GM19455 (cell line): ENCODE measurements around the gene PNLIPRP1.

Source experiments
- ATAC-seq: cut with Tn5 transposase; IDR thresholded peaks from one replicate; pipeline ENCODE4 v1.9.1; 2021; ENCODE audit not compliant: unreplicated experiment

Gene PNLIPRP1

DNA sequence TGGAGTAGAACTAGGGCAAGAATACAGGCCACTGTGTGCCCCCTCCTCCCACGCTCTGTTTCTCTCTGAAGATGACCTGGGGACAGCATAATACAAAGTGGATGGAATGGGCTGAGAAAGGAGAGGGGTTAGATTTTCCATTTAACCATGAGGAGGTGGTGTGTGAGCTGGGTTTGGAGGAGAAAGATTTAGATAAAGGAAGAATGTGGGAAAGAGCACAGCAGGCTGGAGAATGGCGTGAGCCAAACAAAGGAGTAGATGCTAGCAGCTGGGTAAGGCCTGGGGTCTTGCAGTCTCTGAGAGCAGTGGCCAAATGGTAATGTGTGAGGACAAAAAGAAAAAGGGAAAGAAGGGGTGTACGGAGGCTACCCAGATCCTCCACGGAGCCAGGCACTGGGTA lies 38.6 kb downstream of the PNLIPRP1 start:
- ATAC-seq = no peak

DNA sequence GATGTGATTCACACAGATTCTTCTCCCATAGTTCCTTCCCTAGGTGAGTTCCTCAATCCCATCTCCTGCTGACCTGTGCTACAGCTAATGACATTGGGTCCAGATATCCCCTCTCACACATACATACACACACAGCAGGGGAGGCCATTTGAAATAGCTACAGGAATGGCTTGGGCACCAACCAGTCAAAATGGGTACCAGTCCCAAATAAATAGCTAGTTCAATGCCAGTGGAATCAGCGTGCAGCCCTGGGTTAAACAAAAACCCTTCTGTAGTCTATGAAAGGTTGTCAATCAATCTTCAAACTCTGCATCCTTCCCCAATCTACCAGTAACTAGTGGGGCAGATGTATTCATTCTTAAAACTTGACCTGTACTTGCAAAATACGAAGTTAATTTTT lies 39.3 kb downstream of the PNLIPRP1 start:
- no peak for ATAC-seq

DNA sequence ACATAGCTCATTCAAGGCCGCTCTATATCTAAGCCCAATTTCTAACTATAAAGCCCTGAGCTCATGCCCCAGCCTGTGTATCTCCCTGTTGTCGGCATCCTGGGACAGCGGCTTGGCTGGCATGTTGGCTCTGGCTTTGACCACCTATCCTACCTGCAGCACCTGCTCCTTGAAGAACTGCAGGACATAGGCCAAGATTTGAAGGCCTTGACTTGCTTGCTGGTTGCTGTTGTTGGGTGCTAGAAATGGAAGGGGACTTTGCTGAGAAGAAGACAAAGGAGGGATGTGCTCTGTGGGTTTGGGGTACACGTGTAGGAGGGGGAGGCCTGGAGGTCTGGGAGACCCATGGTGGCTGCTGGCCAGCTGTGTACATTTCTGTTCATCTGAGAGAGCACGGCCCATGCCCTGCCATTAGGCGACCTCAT lies 41.1 kb downstream of the PNLIPRP1 start:
- ATAC-seq = no peak

DNA sequence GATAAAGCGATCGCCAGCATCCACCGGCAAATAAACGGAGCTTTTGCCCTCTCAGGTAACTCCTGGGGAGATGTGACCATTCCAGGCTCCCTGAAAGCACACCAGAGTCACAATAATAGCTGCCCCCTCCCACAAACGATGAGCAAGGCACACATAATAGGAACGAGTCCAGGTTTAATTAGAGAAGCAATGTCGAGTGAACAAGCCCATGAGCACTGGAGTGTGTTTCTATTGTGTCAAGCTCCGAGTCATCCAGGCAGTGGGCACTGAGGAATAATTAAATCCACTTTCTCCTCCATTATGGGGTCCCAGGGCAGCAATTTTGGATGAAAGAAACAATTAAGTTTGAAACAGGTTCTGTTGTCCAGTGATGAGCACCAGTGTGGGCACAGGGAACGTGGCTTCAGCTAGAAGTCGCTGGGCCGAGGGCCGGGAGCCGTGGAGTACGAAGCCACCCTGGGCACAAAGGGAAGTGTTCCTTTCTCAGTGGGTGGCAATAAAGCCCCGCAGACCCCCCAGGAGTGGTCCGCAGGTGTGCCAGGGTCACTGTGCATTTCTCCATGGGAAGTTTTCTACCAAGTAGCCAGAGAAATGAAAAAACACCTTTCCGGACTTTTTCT lies 41.9 kb downstream of the PNLIPRP1 start:
- ATAC-seq = no peak

DNA sequence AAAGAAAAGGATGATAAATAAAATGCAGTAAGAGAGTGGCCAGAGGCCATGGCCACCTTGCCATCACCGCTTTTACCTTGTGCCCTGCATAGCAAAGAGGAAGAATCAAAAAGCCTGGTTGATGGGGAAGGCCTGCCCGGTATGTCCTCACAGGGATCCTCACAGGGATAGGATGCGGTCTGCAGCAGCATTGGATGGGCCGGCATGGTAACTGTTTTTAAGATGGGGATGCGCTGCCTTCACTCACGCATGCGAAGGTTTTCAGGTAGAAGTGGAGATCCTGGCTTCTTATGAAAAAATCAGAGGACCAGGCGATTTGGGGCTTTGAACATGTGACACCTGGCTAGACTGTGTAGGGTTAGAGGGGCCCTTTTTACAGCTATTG lies 42.4 kb downstream of the PNLIPRP1 start:
- ATAC-seq = no peak

DNA sequence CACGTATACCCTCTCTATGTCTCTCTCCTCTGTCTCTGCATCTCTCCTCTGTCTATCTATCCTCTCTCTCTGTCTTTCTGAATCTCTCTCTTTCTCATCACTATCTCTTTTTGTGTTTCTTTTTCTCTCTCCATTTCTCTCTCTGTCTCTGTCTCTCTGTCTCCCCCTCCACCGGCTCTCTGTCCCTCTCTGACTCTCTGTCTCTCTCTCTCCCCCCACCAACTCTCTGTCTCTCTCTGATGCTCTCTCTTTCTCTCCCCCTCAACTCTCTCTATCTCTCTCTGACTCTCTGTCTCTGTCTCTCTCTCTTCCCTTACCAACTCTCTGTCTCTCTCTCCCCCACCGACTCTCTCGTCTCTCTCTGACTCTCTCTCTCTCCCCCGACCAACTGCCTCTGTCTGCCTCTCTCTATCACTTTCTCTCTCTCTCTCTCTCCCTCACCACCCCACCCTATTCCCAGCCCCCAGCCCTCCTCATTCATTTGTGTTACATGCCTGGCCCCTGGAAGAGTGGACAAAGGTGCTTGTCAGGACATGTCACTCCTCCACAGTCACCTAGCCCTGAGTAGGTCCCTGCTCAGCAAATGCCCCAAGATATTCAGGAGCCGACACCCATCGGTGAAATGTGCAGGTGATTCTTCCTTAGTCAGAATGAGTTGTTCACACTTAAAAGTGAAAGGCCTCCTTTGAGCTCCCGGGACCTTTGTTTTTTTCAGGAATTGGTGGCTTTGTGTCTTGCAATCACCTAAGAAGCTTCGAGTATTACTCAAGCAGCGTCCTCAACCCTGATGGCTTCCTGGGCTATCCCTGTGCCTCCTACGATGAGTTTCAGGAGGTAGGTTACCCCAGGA lies 43.6 kb downstream of the PNLIPRP1 start:
- no peak for ATAC-seq

DNA sequence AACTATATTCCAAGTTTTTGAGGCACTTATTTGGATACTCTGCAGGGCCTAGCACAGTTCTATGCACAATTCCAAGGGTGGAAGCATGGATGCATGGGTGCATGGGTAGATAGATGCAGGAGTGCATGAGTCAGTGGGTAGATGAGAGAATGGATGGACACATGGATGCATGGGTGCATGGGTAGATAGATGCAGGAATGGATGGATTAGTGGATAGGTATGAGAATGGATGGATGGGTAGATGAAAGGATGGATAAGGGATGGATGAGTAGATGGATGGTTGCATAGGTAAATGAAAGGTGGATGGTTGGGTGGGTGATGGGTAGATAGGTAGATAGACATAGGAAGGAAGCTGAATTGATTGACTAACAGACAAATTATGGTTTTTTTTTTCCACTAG lies 45.6 kb downstream of the PNLIPRP1 start:
- no peak for ATAC-seq

DNA sequence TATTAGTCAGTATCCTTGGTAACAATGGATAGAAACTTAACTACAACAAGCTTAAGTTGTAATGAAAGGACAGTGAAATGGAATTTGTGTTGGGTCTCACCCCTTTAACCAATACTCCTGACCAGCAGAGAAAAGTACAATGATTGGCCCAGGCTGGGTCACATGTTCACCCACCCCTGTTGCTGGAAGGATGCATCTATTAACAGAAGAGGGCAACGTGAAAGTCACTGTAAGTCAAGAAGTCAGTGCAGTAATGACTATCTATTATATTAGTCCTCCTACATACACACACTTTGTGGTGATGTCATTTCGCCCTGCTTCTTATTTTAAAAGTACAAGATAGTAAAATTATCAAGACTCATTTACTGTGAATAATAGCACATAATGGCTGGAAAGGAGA lies 46.2 kb downstream of the PNLIPRP1 start:
- ATAC-seq = no peak

DNA sequence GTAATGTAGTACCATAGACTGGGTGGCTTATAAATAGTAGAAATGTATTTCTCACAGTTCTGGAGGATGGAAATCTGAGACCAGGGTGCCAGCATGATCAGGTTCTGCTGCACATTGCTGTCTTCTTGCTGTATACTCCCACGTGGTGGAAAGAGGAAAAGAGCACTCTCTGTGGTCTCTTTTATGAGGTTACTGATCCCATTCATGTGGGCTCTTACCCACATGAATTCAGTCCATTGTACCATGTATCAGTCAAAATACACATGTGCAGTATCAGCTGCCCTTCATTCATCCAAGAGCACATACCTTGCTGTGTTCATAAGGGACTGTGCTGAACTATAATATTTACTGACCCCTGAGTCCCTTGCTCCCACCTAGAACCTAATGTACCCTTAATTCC lies 47.1 kb downstream of the PNLIPRP1 start:
- ATAC-seq = no peak

DNA sequence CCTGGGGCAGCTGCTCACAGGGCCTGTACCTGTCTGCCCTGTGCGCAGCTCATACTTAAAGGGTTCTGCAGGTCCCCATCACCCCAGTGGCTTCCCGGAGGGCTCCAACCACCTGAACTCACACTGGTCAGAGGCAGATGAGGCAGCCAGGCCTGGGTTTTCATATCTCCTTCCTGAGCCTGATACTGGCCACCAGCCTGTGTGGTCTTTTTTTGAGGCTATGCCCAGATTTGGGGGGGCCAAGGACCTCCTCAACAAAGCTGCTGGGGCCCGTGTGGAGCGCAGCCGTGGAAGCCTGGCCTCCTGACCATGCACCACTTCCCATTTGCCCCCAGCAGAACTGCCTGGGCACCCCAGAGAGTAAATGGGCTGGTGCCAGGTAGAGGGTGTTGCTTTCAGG lies 55.7 kb downstream of the PNLIPRP1 start:
- no peak for ATAC-seq

DNA sequence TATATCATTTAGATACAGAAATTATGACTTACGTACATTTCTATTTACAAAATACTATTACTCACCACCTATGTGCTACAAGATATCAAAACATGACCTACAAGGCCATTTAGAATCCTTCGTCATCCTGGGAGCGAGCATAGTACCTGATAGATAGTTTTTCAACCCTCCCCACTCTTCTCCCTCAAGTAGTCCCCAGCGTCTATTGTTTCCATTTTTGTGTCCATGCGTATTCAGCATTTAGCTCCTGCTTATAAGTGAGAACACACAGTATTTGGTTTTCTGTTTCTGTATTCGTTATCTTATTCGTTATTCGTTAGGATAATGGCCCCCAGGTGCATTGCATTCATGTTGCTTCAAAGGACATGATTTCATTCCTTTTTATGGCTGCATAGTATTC lies 58.1 kb downstream of the PNLIPRP1 start:
- ATAC-seq = no peak

DNA sequence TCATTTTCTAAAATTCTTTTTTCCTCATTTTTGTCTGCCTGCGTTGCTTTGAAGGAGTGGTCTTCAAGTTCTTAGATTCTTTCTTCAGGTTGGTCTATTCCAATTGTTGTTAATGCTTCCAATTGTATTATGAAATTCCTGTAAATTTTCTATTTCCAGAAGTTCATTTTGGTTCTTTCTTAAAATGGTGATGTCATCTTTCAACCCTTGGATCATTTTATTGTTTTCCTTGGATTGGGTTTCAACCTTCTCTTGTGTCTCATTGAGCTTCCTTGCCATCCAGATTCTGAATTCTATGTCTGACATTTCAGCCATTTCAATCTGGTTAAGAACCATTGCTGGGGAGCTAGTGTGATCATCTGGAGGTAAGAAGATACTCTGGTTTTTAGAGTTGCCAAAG lies 63.1 kb downstream of the PNLIPRP1 start:
- no peak for ATAC-seq

DNA sequence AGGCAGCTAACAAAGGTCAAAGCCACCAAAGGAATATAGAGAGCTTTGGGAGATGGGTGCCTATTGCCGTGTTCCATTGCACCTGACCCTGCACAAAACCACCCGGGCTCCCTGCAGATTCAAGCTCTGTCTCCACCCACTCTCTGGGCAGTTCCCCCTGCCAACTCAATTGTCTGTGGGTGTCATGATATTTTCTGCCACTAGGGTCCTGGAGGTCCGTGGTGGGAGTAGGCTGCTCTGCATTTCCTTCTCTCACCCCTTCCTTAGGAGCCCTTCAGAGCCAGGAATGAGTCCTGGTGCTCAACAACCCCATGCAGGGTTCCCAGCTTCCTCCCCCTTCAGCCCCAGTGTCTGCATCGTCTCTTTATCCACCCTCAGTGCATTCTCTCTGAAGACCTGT lies 64.1 kb downstream of the PNLIPRP1 start:
- no peak for ATAC-seq

DNA sequence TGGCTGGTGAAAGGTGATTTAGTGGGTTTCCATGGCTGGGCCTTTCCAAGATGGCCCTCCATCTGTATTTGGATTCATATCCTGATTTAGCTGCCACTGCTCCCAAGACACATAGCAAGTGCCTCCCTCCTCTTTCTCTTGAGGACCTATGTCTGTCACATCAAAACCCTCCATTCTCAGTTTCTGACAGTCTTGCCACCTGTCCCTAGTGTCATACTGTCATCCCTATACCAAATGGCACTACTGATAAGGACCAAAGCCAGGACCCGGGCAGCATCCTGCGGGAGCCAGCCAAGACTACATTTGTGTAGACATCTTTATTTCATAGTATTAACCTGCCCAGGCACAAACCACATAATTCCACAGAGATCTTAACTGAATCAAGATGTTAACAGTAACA lies 64.8 kb downstream of the PNLIPRP1 start:
- no peak for ATAC-seq

DNA sequence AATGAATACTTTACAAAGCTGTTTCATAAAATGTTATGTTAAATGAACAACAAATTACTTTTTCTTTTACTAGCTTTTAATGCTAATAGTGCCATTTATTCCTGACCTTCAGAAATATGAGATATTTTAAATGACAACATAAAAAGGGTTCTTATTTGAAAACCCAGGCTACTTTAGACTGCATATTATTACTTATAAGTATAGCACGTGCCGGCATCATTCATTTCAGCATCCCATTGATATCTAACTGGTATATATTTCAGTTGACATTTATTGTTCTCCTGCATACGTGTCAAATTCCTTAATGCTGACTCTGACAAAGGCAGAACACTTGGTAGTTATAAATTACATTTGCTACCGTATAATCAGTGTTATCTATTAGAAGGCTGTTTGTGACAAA lies 65.3 kb downstream of the PNLIPRP1 start:
- ATAC-seq = no peak

DNA sequence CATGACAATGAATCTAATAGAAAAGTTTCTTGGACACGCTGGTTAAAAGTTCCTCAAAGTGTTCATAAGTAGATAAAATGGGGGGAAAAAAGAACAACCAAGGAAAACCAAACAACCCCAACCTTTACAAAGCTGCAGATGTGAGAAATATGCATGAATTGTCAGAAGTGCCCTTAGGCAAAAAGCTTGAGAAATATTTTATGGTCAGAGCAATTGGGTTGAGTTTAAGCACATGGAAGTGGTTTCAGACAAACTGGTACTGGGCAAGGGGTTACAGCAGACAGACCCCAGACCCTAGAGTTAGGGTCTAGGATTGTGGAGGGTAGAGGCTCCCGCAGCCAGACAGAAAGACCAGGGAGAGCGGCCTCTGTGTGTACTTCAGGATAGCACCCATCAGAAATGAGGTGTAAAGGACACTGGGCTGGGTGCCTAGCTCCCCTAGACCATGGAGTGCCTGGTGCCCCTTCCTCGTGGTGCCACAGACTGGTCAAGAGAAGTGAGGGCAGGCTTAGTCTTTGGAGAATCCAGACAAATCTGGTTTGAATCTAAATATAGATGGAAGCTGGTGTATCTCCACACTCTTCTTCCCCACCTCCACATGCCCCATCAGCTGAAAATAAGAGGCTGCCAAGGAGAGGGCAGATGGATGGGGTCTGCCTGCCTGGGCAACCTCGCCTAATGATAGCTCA lies 67.2 kb downstream of the PNLIPRP1 start:
- ATAC-seq = no peak
